AG04450 (cell line): ENCODE data around the gene CADPS2. TPM values are rescaled to one million over a fixed set of nuclear protein-coding genes. Genes with fewer than 3 reads are reported as not detected.

Experiments
- CTCF ChIA-PET: fragments of 300-600, 350-600 bp; formaldehyde crosslinking; extraction: SDS; loops from one replicate; lab custom pipeline; 2022; ENCODE audit warnings: antibody characterized with exemption, inconsistent platforms; lab: Charles Lee
- POLR2A ChIA-PET: fragments of 350-600 bp; formaldehyde crosslinking; extraction: SDS; loops from one replicate; lab custom pipeline; 2021; ENCODE audit warnings: antibody characterized with exemption, inconsistent platforms; lab: Yijun Ruan, JAX
- DNase-seq: peaks from one replicate; pipeline ENCODE4 v3.0.0-alpha.2; 2011; ENCODE audit warnings: low read depth, low spot score
- H3K27ac ChIP-seq: one replicate; pipeline ENCODE4 v1.5.1; 2012; ENCODE audit warnings: low read depth, low read length, control low read depth
- H3K27me3 ChIP-seq: one replicate; pipeline ENCODE4 v1.6.0; 2012; ENCODE audit warnings: low read length; ENCODE audit not compliant: control insufficient read depth, insufficient read depth
- H3K4me3 ChIP-seq: 2 replicates; pipeline ENCODE4 v1.5.1; 2011; ENCODE audit warnings: mild to moderate bottlenecking, low read depth, low read length, control low read depth
- H3K9me3 ChIP-seq: 2 replicates; pipeline ENCODE4 v1.5.1; 2012; ENCODE audit warnings: low read length; ENCODE audit not compliant: control insufficient read depth, insufficient read depth
- polyA plus RNA-seq: library from polyadenylated mRNA; depleted of rRNA; stranded (reverse); fragments of >200 nt; gene quantifications from 2 replicates; pipeline ENCODE4 v1.2.3, GENCODE V29; 2011
- TF ChIP-seq, protein P1 (sequence below): IDR thresholded peaks from 2 replicates; pipeline ENCODE4 v1.5.1; 2011; ENCODE audit warnings: low read depth, low read length, control low read depth, inconsistent platforms

CADPS2 gene
- polyA plus RNA-seq, 1 experiment: 0.41 TPM

DNA sequence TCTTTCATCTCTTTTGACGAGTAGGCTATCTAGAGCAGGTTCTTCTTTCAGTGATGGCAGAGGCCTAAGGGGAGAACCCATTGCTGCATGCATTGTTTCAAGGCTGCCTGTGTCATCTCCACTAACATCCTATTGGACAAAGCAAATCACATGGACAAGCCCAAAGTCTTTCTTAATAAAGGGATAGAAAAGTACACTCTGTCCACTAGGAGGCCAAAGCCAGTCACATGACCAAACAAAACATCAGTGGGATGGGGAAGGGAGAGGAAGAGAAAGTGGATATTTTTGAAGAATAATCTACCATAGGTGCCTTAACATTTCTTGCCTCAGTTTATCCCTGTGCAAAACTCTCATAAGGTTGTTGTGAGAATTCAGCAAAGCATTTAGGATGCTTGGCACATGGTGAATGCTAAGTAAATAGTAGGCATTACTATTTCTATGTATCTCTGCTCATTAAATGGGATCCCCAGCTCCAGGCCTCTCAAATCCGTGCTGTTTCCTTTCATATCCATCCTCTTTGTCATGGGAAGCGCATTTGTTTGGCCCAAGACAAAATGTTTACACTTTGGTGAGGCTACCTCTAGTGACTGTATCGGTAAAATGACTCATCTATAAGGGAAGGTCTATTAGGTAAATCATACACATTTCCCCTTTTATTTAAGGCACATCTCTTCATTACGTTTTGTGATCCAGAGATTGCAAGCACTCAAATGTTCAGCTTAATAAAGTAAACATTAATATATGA lies 16.7 kb upstream of the CADPS2 start:
- no peak for DNase-seq
- Histone ChIP-seq H3K9me3 (no peaks in the 10 kb centered on the region), H3K4me3 (no peak overlapping the region), H3K27ac (no peak overlapping the region), H3K27me3 (no peaks in the 10 kb centered on the region)
- POLR2A ChIA-PET: no interaction called here
- CTCF ChIA-PET: no interaction called here
- TF ChIP-seq, protein P1, sequence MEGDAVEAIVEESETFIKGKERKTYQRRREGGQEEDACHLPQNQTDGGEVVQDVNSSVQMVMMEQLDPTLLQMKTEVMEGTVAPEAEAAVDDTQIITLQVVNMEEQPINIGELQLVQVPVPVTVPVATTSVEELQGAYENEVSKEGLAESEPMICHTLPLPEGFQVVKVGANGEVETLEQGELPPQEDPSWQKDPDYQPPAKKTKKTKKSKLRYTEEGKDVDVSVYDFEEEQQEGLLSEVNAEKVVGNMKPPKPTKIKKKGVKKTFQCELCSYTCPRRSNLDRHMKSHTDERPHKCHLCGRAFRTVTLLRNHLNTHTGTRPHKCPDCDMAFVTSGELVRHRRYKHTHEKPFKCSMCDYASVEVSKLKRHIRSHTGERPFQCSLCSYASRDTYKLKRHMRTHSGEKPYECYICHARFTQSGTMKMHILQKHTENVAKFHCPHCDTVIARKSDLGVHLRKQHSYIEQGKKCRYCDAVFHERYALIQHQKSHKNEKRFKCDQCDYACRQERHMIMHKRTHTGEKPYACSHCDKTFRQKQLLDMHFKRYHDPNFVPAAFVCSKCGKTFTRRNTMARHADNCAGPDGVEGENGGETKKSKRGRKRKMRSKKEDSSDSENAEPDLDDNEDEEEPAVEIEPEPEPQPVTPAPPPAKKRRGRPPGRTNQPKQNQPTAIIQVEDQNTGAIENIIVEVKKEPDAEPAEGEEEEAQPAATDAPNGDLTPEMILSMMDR: no peak

DNA sequence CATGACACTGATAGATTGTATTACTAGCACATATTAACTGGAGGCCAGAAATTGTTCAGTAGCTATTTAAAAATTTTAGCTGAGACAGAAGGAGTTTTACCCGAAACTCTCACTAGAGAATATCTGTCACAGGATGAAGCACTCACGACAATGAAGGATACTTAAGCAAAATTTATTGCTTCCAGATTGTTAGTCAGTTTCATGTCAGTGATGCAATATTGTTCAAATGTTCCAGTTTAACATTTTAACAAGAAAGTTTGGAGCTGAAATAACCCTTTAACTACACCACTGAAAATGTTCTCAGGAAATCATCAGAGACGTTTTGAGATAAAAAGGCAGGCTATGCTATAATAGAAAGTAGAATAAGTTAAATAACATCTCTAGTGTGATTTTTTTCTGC lies 15.0 kb upstream of the CADPS2 start:
- no peak for DNase-seq
- TF ChIP-seq, protein P1: no peak
- H3K27me3 ChIP-seq: no peaks in the 10 kb centered on the region
- ChIA-PET POLR2A (no interaction called here), CTCF (no interaction called here)
- H3K27ac ChIP-seq: no peak overlapping the region
- H3K9me3 ChIP-seq: no peaks in the 10 kb centered on the region
- H3K4me3 ChIP-seq: no peak overlapping the region

DNA sequence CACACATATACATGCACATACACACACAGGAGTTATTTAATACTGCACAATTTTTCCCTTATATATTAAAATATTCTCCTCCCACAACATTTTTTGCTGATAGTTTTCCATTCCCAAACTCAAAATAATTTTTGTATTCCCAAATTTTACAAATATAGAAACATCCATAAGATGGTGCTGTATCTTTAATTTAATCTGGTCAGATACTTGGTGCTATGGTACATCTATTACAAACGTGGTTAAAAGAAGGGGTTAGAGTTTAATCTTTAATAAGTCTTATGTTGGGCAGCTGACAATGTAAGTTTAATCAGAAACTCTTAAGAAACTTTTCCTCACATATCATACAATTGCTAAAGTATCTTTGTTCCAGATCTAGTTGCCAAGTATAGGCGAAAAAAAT lies 10.2 kb upstream of the CADPS2 start:
- DNase-seq: no peak
- CTCF ChIA-PET: no interaction called here

DNA sequence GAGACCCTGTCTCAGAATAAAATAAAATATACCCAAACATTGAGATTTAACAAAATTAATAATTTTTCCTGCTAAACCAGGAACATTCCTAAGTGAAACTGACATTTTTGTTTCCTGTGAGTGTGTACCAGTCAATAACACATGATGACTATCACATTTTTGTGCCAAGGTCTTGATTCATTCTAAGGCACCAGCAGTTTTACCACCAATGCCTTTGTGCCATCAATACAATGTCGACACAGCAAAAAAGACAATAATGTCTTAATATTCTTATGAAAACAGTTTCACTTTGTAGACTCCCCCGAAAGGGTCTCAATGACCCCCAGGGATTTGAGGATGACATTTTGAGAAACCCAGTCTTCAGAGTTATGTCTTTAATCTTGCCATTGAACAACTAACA lies 7.2 kb upstream of the CADPS2 start:
- H3K27me3 ChIP-seq: no peaks in the 10 kb centered on the region
- no peak overlapping the region for H3K4me3 ChIP-seq
- DNase-seq: no peak
- H3K27ac ChIP-seq: no peak overlapping the region
- TF ChIP-seq, protein P1: no peak
- ChIA-PET POLR2A (no interaction called here), CTCF (no interaction called here)
- no peaks in the 10 kb centered on the region; the same call in 1 of the 2 replicates for H3K9me3 ChIP-seq

More for the DNA sequence above, 10.2 kb upstream of the CADPS2 start:
- Histone ChIP-seq H3K27ac (no peak overlapping the region), H3K27me3 (no peaks in the 10 kb centered on the region), H3K4me3 (no peak overlapping the region), H3K9me3 (no peaks in the 10 kb centered on the region; the same call in 1 of the 2 replicates)
- TF ChIP-seq, protein P1: no peak
- POLR2A ChIA-PET: no interaction called here

DNA sequence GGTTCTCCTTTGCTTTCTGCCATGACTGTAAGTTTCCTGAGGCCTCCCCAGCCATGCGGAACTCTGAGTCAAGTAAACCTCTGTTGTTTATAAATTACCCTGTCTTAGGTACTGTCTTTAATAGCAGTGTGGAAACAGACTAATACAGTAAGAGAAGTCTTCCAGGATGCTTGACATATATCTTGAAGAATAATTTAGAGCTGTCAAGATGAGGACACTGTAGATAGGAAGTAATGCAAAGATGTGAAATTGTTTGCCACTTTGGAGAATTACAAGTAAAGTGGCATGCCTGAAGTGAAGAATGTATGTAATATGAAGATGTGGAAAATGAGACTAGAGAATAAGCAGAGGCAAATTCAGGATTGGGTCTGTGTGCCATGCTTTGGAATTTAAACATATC lies 2.9 kb upstream of the CADPS2 start:
- POLR2A ChIA-PET: no interaction called here

More for the DNA sequence above, 2.9 kb upstream of the CADPS2 start:
- CTCF ChIA-PET: no interaction called here
- H3K27me3 ChIP-seq: peaks cover 14% of the 10 kb centered on the region
- DNase-seq: no peak
- H3K4me3 ChIP-seq: no peak overlapping the region
- H3K9me3 ChIP-seq: no peaks in the 10 kb centered on the region; the same call in 1 of the 2 replicates
- TF ChIP-seq, protein P1: no peak
- H3K27ac ChIP-seq: no peak overlapping the region
